Measurements from ENCODE around the gene B9D1. TPM values are rescaled to one million over a fixed set of nuclear protein-coding genes. Genes with fewer than 3 reads are reported as not detected.

B9D1 gene
- total and polyA plus RNA-seq, 2 of the 13 experiments (the other 11 are each of a cell fraction or from before 2014, with no cell fraction given): 27.7 to 31.1 TPM

DNA sequence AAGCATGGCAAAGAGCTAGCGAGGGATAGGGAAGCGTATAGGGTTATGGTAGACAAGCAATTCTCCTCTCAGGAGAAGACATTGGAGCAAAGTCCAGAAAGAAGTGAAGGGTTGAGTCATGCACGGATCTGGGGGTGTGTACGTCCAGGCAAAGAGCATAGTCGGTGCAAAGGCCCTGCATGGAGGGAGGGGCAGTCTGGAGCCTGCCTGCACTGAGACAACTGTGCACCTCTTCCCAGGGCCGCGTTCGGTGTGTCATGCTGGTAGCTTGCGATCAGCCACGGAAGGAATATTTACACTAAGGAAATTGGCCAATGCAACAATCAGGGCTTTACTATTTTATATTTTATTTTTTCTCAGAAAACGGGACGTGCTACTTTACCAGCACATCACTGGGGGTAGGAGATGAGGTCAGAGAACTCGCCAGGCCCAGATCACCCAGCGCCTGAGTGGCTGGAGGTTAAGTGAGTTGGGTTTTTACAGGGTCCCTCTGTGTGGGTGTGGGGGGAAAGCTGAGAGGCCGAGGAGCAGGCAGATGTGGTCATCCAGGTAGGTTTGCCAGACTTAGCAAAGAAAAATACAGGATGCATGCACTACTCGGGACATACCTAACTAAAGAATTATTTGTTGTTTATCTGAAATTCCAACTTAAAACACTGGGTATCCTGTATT is 6.7 kb upstream of the B9D1 start (continued):
- TF ChIP-seq, protein P1, sequence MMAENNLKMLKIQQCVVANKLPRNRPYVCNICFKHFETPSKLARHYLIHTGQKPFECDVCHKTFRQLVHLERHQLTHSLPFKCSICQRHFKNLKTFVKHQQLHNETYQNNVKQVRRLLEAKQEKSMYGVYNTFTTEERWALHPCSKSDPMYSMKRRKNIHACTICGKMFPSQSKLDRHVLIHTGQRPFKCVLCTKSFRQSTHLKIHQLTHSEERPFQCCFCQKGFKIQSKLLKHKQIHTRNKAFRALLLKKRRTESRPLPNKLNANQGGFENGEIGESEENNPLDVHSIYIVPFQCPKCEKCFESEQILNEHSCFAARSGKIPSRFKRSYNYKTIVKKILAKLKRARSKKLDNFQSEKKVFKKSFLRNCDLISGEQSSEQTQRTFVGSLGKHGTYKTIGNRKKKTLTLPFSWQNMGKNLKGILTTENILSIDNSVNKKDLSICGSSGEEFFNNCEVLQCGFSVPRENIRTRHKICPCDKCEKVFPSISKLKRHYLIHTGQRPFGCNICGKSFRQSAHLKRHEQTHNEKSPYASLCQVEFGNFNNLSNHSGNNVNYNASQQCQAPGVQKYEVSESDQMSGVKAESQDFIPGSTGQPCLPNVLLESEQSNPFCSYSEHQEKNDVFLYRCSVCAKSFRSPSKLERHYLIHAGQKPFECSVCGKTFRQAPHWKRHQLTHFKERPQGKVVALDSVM (CRISPR knock-in tag; IDR thresholded peaks at IDR 0.05): no peak
- TF ChIP-seq SP1 (IDR thresholded peaks at IDR 0.05): no peak
- peak; percentile 57; the same call in 1 of the 2 replicates for TF ChIP-seq SP1 (CRISPR knock-in tag; IDR thresholded peaks at IDR 0.05)

DNA sequence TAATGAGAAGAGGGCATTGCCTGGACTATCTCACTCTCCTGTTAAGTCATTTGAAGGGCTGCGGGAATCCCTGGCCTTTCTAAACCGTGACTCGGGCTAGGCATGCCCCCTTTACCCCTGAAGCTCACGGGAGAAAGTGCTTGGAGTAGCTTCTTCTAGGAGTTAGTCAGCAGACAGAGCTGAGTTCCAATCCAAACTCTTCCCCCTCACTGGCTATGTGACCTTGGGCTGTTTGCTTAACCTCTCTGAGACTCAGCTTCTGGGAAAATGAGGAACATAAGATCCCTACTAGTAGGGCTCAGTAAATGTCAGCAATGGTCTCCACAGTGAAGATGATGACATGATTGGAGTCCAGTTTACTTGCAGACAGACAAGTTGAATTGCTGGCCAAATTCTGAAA is 5.7 kb upstream of the B9D1 start:
- BruUV-seq (replicated peaks): no TSS peak
- DNase-seq (ENCODE audit: low spot score) (no peak), FAIRE-seq (peak; percentile 53), ATAC-seq (no peak)
- TF ChIP-seq NR2F6 (IDR thresholded peaks at IDR 0.05) (0 out of 2 replicates have a peak, but pooled peaks have one; percentile 9), NR2F6 (CRISPR knock-in tag; IDR thresholded peaks at IDR 0.05) (no peak), ZNF768 (CRISPR knock-in tag; IDR thresholded peaks at IDR 0.05) (peak; percentile 26; the same call in 1 of the 2 replicates), SOX5 (CRISPR knock-in tag; IDR thresholded peaks at IDR 0.05; ENCODE audit: borderline replicate concordance) (no peak), SALL1 (CRISPR knock-in tag; IDR thresholded peaks at IDR 0.05) (no peak), MXD4 (CRISPR knock-in tag; IDR thresholded peaks at IDR 0.05) (0 out of 2 replicates have a peak, but pooled peaks have one; percentile 3), KLF15 (CRISPR knock-in tag; IDR thresholded peaks at IDR 0.05; ENCODE audit: borderline replicate concordance) (no peak), ZMYM3 (CRISPR knock-in tag; IDR thresholded peaks at IDR 0.05) (peak; percentile 34; the same call in 1 of the 2 replicates)
- TF ChIP-seq, protein P2, sequence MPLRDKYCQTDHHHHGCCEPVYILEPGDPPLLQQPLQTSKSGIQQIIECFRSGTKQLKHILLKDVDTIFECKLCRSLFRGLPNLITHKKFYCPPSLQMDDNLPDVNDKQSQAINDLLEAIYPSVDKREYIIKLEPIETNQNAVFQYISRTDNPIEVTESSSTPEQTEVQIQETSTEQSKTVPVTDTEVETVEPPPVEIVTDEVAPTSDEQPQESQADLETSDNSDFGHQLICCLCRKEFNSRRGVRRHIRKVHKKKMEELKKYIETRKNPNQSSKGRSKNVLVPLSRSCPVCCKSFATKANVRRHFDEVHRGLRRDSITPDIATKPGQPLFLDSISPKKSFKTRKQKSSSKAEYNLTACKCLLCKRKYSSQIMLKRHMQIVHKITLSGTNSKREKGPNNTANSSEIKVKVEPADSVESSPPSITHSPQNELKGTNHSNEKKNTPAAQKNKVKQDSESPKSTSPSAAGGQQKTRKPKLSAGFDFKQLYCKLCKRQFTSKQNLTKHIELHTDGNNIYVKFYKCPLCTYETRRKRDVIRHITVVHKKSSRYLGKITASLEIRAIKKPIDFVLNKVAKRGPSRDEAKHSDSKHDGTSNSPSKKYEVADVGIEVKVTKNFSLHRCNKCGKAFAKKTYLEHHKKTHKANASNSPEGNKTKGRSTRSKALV (CRISPR knock-in tag; IDR thresholded peaks at IDR 0.05): no peak
- CTCF ChIA-PET (ENCODE audit: low intra/inter-chr PET ratio, low total read pairs): no interaction called here
- H3K4me1 ChIP-seq (ENCODE audit: insufficient read depth, low read length): peaks cover 71% of the 10 kb centered on the region
- intact Hi-C loops (cut with micrococcal nuclease; ENCODE audit: unreplicated experiment): no loop called here
- no peaks in the 10 kb centered on the region for H3K9me3 ChIP-seq (ENCODE audit: low read length)
- H2AFZ ChIP-seq (ENCODE audit: low read length): no peak overlapping the region
- H3K27me3 ChIP-seq (ENCODE audit: control insufficient read depth in 1 of 2, insufficient read depth in 2 of 2, low read length in 2 of 2): no peaks in the 10 kb centered on the region
- H3K9ac ChIP-seq (ENCODE audit: insufficient read depth, low read depth, low read length): no peak overlapping the region
- in situ Hi-C loops (cut with HindIII; ENCODE audit: extremely low pct_ligation_motif_present, low pct_unique_long_range_greater_than_20kb): loop anchor here (10.0 kb wide), 1 partner anchor 397 kb away; no protein-coding TSS in a partner anchor
- no peak overlapping the region for H3K4me3 ChIP-seq (replicated peaks in 1 of 3; ENCODE audit: insufficient read depth in 1 of 3, low read depth in 2 of 3, low read length in 3 of 3)
- H3K79me2 ChIP-seq (ENCODE audit: insufficient read depth, low read length): no peaks in the 10 kb centered on the region
- POLR2A ChIA-PET: interaction anchor here (0.6 to 2.7 kb wide), 3 partner anchors 10 to 347 kb away, joined by 4 to 29 read pairs (median 8); partner anchors contain the start of gene MAPK7
- H4K20me1 ChIP-seq (ENCODE audit: insufficient read depth, low read length): no peaks in the 10 kb centered on the region
- 65% methylated on average over 4 of the region's 4 CpGs for WGBS (ENCODE audit: low lambda C conversion rate)
- no peak overlapping the region for H3K4me2 ChIP-seq (ENCODE audit: low read depth, low read length)
- no peaks in the 10 kb centered on the region for H3K36me3 ChIP-seq (replicated peaks in 1 of 2; ENCODE audit: control insufficient read depth in 1 of 2, insufficient read depth in 2 of 2, low read length in 2 of 2)
- H3K27ac ChIP-seq (ENCODE audit: extremely low read length, insufficient read depth, low read length): no peak overlapping the region
